ENCODE data around the gene GMPR2.
"Not testable (repeated sequence)": the region's sequence is repeated elsewhere in the genome, so short reads cannot be mapped to it uniquely, and the experiment has no call there.

The GMPR2 gene

DNA sequence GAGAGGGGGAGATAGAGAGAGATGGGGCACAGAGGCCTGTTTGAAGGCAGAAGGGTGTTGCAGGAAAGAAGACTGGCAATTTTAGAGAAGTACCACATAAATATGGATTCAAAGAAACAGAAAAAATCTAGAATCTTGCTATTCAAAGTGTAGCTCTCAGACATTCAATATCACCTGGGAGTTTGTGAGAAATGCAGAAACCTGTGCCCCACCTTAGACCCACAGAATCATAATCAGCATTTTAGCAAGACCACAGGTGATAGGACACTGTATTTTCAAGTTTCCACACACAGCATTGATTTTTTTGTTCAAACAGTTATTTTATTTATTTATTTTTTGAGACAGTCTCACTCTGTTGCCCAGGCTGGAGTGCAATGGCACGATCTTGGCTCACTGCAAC is 3.8 kb upstream of the GMPR2 start:
- no peak for DNase-seq (ENCODE audit: low read depth in 1 of 2, low spot score in 1 of 2)

GRCh38 chr14:24231263-24232120 is 1.2 kb upstream of the GMPR2 start:
- peak in 1 of 2 donors; percentile 15 for DNase-seq (ENCODE audit: low read depth in 1 of 2, low spot score in 1 of 2)

DNA sequence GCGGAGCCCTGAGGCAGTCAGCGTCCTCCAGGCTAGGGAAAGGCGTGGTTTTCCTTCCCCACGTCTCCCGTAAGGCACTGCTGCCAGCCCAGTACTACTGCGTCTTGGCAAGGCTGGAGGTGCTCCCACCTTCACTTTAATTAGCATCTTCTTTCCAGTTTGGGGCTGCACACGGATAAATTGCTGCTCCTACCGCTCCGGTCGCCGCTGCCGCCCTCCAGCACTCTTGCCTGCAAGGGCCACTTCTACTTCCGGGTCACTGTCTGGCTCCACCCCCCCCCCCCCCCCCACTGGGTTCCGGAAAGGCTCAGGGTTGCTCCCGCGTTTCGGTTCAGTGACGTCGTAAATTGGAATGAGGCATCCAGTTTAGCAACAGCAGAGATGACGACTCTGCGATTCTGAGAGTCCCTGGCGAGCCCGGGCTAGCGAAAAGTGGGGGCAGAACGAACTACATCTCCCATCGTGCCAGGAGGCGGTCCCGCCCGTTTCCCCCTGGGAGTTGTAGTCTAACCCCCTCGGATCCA is 546 bp upstream of the GMPR2 start, which contains the start of gene NEDD8:
TSS of gene NEDD8 (minus strand) at position 247 of the 524 bp plus-strand sequence. CDS start at position 147, 100 bp downstream.
- peak; percentile 83 to 91 for DNase-seq (ENCODE audit: low read depth in 1 of 2, low spot score in 1 of 2)

GRCh38 chr14:24233538-24233866 is 773 bp downstream of the GMPR2 start:
- no peak for DNase-seq (ENCODE audit: low read depth in 1 of 2, low spot score in 1 of 2)

- DNase-seq (ENCODE audit: low read depth in 1 of 2, low spot score in 1 of 2) = no peak
These were observed 1.6 kb downstream of the GMPR2 start for GRCh38 chr14:24234095-24235005.

DNA sequence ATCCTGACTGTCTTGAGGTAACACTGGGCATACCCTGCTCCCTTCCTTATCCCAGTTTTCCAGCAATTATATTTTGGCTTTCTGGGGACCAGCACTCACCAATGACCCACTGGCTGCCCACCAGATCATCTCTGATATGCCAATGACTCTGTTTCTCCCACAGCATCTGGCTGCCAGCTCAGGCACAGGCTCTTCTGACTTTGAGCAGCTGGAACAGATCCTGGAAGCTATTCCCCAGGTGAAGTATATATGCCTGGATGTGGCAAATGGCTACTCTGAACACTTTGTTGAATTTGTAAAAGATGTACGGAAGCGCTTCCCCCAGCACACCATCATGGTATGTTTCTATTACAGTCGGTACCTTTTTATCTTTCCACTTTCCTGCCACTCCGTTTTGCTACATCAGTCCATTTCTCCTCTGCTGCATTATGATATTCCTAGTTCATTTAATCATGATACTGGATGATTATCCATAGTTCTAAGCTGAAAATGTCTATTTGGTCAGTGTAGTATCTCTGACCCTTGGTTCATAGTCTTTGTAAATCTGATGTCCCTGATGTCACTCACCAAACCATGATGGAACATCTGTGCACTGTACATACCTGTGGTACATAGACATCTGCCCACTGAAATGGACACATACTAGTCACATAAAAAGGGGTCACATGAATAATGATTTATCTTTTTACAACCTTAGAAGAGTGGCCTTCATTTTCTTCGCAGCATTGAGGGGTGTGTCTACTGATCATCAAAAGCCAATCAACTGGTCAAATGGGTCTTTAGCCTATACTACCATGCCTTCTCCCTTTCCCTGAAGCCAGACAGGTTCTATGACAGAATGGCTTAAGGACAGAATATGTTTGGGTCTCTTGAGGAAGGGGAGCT is 3.3 kb downstream of the GMPR2 start:
- no peak for DNase-seq (ENCODE audit: low read depth in 1 of 2, low spot score in 1 of 2)

DNA sequence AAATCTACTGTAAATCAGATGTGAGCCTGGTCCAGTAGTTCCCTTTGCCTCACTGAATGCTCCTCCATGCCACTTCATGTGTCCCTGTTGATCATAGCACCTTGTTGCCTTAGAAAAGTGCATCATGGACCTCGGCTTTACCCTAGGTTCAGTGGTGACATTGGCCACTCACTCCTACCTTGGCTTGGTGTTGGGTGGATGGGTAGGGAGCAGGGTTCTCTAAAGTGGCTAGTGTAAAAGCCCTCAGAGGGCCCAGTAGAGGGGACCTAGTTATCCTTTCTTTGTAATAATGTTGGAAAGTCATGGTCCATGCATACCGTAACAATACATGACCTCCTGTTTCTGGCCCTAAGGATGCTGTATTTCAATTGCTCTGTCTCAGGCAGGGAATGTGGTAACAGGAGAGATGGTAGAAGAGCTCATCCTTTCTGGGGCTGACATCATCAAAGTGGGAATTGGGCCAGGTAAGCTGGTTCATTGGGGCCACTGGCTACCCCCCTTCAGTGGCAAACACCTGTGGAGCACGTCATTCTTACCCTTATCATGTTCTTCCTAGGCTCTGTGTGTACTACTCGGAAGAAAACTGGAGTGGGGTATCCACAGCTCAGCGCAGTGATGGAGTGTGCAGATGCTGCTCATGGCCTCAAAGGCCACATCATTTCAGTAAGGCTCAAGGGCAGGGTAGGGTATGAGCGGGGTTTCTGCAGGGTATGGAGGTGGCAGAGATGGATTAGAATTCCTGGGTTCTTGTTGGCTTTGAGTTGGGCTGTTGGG is 4.1 kb downstream of the GMPR2 start:
- no peak for DNase-seq (ENCODE audit: low read depth in 1 of 2, low spot score in 1 of 2)

GRCh38 chr14:24237463-24237955 is 4.8 kb downstream of the GMPR2 start:
- no peak for DNase-seq (ENCODE audit: low read depth in 1 of 2, low spot score in 1 of 2)

GRCh38 chr14:24238123-24238522 is 5.4 kb downstream of the GMPR2 start:
- DNase-seq (ENCODE audit: low read depth in 1 of 2, low spot score in 1 of 2) = no peak

DNA sequence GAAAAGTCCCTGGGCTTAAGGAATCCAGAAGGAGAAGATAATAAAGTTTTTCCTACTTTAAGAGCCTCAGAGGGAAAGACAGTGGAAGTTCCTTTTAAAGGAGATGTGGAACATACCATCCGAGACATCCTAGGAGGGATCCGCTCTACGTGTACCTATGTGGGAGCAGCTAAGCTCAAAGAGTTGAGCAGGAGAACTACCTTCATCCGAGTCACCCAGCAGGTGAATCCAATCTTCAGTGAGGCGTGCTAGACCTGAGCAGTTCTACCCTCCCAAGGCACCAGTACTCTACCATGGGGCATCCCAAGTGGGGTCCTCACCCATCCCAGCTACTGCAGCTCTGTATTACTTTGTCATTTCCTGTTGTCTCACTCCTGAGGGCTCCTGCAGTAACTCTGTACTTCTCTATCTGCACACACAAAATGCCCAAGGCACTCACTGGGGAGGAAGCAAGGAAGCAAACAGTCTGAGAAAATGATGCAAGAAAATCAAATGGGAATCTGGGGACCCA is 5.9 kb downstream of the GMPR2 start:
- DNase-seq (ENCODE audit: low read depth in 1 of 2, low spot score in 1 of 2) = no peak

- DNase-seq (ENCODE audit: low read depth in 1 of 2, low spot score in 1 of 2) = no peak
These were observed 7.6 kb downstream of the GMPR2 start for GRCh38 chr14:24240110-24240918.

DNA sequence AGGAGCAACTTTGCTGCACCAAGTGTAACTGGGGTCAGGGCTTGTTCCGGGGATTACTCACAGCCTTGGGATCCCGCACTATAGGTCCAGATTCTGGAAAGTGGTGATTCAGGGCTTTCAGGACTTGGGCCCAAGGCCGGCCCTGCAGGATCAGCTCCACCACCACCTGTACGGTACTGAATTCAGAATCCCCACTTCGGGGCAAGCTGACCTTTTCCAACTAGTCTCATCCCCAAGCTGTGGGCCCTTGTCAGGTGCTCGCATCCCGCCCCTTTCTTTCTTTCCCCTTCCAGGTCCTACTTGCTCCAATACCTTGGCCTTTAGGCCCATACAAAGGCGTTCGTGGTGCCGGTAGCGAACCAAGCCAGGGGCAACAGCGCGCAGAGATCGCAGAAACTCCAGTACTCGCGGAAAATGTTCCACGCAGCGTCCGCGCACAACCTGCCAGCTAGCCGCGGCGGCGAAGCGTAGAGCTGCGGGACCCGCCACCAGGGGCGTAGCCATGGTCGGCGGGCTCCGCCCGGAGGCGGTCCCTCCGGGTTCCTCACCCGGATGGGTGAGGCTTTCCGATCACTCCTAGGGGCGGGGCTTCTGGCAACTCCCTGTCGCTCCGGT is 9.2 kb downstream of the GMPR2 start:
- DNase-seq (ENCODE audit: low read depth in 1 of 2, low spot score in 1 of 2) = peak in 1 of 2 donors; percentile 91

DNA sequence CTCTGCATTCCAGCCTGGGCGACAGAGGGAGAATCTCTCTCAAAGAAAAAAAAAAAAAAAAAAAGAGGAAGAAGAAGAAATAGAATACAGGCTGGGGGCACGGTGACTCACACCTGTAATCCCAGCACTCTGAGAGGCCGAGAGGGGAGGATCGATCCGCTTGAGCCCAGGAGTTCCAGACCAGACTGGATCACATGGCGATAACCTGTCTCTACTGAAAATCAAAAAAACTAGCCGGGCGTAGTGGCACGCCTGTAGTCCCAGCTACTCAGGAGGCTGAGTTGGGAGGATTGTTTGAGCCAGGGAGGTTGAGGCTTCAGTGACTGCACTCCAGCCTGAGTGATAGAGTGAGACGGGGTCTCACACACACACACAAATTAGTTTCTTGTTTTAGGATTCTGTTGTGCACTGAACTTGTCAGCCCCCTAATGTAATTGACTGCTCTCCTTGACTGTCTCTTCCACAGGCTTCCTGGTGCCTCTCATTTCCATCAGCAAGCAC is 10.7 kb downstream of the GMPR2 start:
- no peak for DNase-seq (ENCODE audit: low read depth in 1 of 2, low spot score in 1 of 2)

- not testable (repeated sequence) for DNase-seq (ENCODE audit: low read depth in 1 of 2, low spot score in 1 of 2)
These were observed 12.6 kb downstream of the GMPR2 start for GRCh38 chr14:24245350-24245749.

GRCh38 chr14:24246765-24247212 is 14.1 kb downstream of the GMPR2 start:
- peak in 1 of 2 donors; percentile 19 for DNase-seq (ENCODE audit: low read depth in 1 of 2, low spot score in 1 of 2)

DNA sequence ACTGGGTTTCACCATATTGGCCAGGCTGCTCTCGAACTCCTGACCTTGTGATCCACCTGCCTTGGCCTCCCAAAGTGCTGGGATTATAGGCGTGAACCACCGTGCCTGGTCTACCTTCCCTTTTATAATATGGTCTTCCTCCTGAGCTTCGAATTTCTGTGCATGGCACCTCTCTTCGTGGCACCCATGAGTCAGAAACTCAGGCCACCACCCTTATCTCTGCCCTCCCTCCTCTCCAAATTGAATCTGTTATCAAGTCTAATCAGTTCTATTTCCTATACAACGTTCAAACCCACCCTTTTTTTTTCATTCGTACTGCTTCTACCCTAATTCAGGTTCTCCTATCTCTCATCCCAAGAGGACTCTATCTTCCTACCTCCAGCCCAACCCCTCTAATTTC is 14.7 kb downstream of the GMPR2 start:
- no peak for DNase-seq (ENCODE audit: low read depth in 1 of 2, low spot score in 1 of 2)

- DNase-seq (ENCODE audit: low read depth in 1 of 2, low spot score in 1 of 2) = no peak
These were observed 16.7 kb downstream of the GMPR2 start for GRCh38 chr14:24249230-24250021.
